OCI-LY7 (cell line): Measurements from ENCODE around the gene GAST.

ENCODE experiments used
- EZH2phosphoT487 ChIP-seq: fragments of 200-600 bp; sonication (generic); IDR thresholded peaks from 2 replicates; pipeline ENCODE4 v1.6.1; 2018; ENCODE audit warnings: low read depth, borderline replicate concordance, mild to moderate bottlenecking, mixed run types, antibody characterized with exemption, low read length, moderate library complexity, mixed read lengths
- TF ChIP-seq, protein P1 (sequence below): fragments of 200-600 bp; sonication (generic); conservative IDR thresholded peaks from 2 replicates; pipeline ENCODE4 v1.5.1; 2014; ENCODE audit warnings: mild to moderate bottlenecking, antibody characterized with exemption, low read length, moderate library complexity, mixed read lengths

DNA sequence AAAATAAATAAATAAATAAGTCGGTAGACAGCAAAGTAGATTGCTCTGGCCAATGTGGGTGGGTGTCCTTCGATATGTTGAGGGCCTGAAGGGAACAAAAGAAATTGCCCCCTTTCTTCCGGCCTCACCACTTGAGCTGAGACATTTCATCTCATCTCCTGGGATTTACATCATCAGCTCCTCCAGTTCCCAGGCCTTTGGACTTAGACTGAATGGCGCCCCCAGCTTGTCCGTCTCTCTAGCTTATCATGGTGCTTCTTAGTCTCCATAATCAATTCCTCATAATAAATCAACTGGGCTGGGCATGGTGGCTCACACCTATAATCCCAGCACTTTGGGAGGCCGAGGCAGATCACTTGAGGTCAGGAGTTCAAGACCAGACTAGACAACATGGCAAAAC lies 36.1 kb downstream of the GAST start:
- TF ChIP-seq, protein P1, sequence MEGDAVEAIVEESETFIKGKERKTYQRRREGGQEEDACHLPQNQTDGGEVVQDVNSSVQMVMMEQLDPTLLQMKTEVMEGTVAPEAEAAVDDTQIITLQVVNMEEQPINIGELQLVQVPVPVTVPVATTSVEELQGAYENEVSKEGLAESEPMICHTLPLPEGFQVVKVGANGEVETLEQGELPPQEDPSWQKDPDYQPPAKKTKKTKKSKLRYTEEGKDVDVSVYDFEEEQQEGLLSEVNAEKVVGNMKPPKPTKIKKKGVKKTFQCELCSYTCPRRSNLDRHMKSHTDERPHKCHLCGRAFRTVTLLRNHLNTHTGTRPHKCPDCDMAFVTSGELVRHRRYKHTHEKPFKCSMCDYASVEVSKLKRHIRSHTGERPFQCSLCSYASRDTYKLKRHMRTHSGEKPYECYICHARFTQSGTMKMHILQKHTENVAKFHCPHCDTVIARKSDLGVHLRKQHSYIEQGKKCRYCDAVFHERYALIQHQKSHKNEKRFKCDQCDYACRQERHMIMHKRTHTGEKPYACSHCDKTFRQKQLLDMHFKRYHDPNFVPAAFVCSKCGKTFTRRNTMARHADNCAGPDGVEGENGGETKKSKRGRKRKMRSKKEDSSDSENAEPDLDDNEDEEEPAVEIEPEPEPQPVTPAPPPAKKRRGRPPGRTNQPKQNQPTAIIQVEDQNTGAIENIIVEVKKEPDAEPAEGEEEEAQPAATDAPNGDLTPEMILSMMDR: no peak
- no peak for TF ChIP-seq EZH2phosphoT487
